Stimulated activated naive CD4-positive, alpha-beta T cell (primary cell): Measurements from ENCODE around the gene EPB41L1.

Experiments
- DNase-seq, 6 experiments: peaks; one replicate each; lab custom pipeline; 2025; lab: John Stamatoyannopoulos, UW

Gene EPB41L1

GRCh38 chr20:36154700-36155628 is at the start of gene EPB41L1:
EPB41L1 (plus strand) TSS chr20:36154740; CDS start chr20:36173778, 19,038 bp downstream.
- peak in 1 of 6 experiments; percentile 28 for DNase-seq

GRCh38 chr20:36104856-36105255 is 49.7 kb upstream of the EPB41L1 start:
- DNase-seq = no peak

- DNase-seq = no peak
Observed at GRCh38 chr20:36105711-36106226, 48.8 kb upstream of the EPB41L1 start.

GRCh38 chr20:36106606-36107005 is 47.9 kb upstream of the EPB41L1 start:
- no peak for DNase-seq

- no peak for DNase-seq
Observed at GRCh38 chr20:36107881-36108280, 46.7 kb upstream of the EPB41L1 start.

- DNase-seq = no peak
Observed at GRCh38 chr20:36109251-36109947, 45.1 kb upstream of the EPB41L1 start.

GRCh38 chr20:36110994-36111393 is 43.5 kb upstream of the EPB41L1 start:
- no peak for DNase-seq

GRCh38 chr20:36112112-36112511 is 42.4 kb upstream of the EPB41L1 start:
- no peak for DNase-seq

GRCh38 chr20:36113036-36113435 is 41.5 kb upstream of the EPB41L1 start:
- DNase-seq = no peak

GRCh38 chr20:36113566-36114250 is 40.8 kb upstream of the EPB41L1 start:
- DNase-seq = no peak

GRCh38 chr20:36114707-36115106 is 39.8 kb upstream of the EPB41L1 start:
- DNase-seq = no peak

- no peak for DNase-seq
Observed at GRCh38 chr20:36115925-36116324, 38.6 kb upstream of the EPB41L1 start.

- DNase-seq = no peak
Observed at GRCh38 chr20:36116807-36117441, 37.6 kb upstream of the EPB41L1 start.

- no peak for DNase-seq
Observed at GRCh38 chr20:36117638-36118037, 36.9 kb upstream of the EPB41L1 start.

- DNase-seq = no peak
Observed at GRCh38 chr20:36118371-36118770, 36.2 kb upstream of the EPB41L1 start.

GRCh38 chr20:36119537-36119936 is 35.0 kb upstream of the EPB41L1 start:
- no peak for DNase-seq

GRCh38 chr20:36120241-36120640 is 34.3 kb upstream of the EPB41L1 start:
- no peak for DNase-seq

- DNase-seq = no peak
Observed at GRCh38 chr20:36120991-36121390, 33.5 kb upstream of the EPB41L1 start.

- DNase-seq = no peak
Observed at GRCh38 chr20:36121981-36122930, 32.3 kb upstream of the EPB41L1 start.

GRCh38 chr20:36122931-36123288 is 31.6 kb upstream of the EPB41L1 start:
- no peak for DNase-seq

- no peak for DNase-seq
Observed at GRCh38 chr20:36125097-36125496, 29.4 kb upstream of the EPB41L1 start.
